BE2C (cell line): ENCODE results near the gene XRCC6.
A peak's percentile ranks its signal among the peaks of the same experiment; 100 is the strongest.
"Not testable (repeated sequence)": the region's sequence is repeated elsewhere in the genome, so short reads cannot be mapped to it uniquely, and the experiment has no call there.

Source experiments
- DNase-seq: peaks from one replicate; pipeline ENCODE4 v3.0.0-alpha.2; 2020
- H3K27me3 ChIP-seq: fragments of 250-450 bp; sonication (Bioruptor Pico); 2 replicates; pipeline ENCODE4 v1.5.1; 2020; ENCODE audit warnings: mild to moderate bottlenecking
- H3K36me3 ChIP-seq: fragments of 250-450 bp; sonication (Bioruptor Pico); 2 replicates; pipeline ENCODE4 v1.5.1; 2020; ENCODE audit warnings: mild to moderate bottlenecking
- H3K4me1 ChIP-seq: fragments of 250-450 bp; sonication (Bioruptor Pico); 2 replicates; pipeline ENCODE4 v1.5.1; 2020
- H3K4me3 ChIP-seq: 2 replicates; pipeline ENCODE4 v1.5.1; 2011; ENCODE audit warnings: low read depth, low read length
- H3K9me3 ChIP-seq: fragments of 250-450 bp; sonication (Bioruptor Pico); 2 replicates; pipeline ENCODE4 v1.5.1; 2020
- TF ChIP-seq, protein P1 (sequence below): IDR thresholded peaks from 2 replicates; pipeline ENCODE4 v1.5.1; 2012; ENCODE audit warnings: mild to moderate bottlenecking, low read depth, low read length

The XRCC6 gene

DNA sequence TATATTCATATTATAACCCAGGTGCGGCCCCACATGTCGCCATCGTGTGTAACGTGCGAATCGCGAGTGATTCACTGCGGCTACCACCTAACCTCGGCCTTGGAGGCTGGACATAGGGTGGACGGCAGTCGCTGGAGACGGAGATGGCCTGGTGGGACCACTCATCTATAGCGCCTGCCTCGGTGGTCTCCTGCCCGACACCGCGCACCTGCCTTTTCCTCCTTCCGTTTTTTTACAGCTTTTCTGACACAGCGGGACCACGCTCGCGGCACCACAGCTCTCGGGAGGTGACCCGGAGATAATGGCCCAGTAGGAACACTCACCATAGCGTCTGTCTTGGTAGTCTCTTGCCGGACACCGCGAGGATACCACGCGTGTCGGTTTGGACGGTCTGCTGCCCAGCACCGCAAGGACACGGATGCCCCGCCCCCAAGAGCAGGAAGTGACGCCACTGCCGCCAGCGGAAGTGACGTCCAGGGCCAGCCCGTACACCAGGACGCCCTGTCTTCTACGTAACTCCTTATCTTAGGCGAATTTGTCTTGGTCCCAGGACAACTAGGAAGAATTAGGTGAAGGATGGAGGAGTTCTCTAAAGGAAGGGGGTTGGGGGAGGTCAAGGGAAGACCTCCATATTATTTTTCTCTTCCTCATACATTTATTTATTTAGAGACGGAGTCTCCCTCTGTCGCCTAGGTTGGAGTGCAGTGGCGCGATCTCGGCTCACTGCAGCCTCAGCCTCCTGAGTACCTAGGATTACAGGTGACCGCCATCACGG lies 61.1 kb downstream of the XRCC6 start:
- Histone ChIP-seq H3K9me3 (no peaks in the 10 kb centered on the region), H3K4me1 (no peaks in the 10 kb centered on the region), H3K36me3 (peaks cover 43% of the 10 kb centered on the region), H3K27me3 (no peaks in the 10 kb centered on the region), H3K4me3 (peak overlapping the region; percentile 62)
- DNase-seq, result peak; percentile 85
- TF ChIP-seq, protein P1, sequence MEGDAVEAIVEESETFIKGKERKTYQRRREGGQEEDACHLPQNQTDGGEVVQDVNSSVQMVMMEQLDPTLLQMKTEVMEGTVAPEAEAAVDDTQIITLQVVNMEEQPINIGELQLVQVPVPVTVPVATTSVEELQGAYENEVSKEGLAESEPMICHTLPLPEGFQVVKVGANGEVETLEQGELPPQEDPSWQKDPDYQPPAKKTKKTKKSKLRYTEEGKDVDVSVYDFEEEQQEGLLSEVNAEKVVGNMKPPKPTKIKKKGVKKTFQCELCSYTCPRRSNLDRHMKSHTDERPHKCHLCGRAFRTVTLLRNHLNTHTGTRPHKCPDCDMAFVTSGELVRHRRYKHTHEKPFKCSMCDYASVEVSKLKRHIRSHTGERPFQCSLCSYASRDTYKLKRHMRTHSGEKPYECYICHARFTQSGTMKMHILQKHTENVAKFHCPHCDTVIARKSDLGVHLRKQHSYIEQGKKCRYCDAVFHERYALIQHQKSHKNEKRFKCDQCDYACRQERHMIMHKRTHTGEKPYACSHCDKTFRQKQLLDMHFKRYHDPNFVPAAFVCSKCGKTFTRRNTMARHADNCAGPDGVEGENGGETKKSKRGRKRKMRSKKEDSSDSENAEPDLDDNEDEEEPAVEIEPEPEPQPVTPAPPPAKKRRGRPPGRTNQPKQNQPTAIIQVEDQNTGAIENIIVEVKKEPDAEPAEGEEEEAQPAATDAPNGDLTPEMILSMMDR, result no peak

DNA sequence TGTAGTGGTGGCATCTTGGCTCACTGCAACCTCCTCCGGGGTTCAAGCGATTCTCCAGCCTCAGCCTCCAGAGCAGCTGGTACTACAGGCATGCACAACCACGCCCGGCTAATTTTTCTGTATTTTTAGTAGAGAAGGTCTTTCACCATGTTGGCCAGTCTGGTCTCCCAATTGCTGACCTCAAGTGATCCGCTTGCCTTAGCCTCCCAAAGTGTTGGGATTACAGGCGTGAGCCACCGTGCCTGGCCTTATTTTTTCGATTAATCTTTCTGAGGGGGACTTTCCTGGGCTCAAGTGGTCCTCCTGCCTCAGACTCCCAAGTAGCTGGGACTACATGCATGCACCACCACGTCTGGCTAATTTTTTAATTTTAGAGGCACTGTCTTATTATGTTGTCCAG lies 62.0 kb downstream of the XRCC6 start:
- peak overlapping the region; percentile 62 for H3K4me3 ChIP-seq
- H3K27me3 ChIP-seq, result no peaks in the 10 kb centered on the region
- TF ChIP-seq, protein P1, result no peak
- H3K9me3 ChIP-seq, result no peaks in the 10 kb centered on the region
- no peaks in the 10 kb centered on the region for H3K4me1 ChIP-seq
- no peak for DNase-seq
- peaks cover 35% of the 10 kb centered on the region for H3K36me3 ChIP-seq

DNA sequence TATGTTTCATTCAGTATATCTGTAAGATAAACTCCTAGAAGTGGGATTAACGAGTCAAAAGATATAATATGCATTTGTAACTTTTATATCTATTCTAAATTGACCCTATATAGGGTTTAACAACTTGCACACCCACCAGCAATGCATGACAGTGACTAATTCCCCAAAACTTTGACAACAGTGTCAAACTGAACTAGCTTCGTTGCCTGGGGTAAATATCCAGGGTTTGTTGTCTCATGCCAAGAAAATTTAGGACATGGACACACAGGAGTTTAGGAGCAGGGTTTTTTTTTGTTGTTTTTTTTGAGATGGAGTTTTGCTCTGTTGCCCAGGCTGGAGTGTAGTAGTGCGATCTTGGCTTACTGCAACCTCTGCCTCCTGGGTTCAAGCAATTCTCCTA lies 62.5 kb downstream of the XRCC6 start:
- no peak overlapping the region for H3K4me3 ChIP-seq
- no peaks in the 10 kb centered on the region for H3K27me3 ChIP-seq
- peaks cover 29% of the 10 kb centered on the region for H3K36me3 ChIP-seq
- no peak for DNase-seq
- no peaks in the 10 kb centered on the region for H3K9me3 ChIP-seq
- TF ChIP-seq, protein P1, result no peak
- no peaks in the 10 kb centered on the region for H3K4me1 ChIP-seq

DNA sequence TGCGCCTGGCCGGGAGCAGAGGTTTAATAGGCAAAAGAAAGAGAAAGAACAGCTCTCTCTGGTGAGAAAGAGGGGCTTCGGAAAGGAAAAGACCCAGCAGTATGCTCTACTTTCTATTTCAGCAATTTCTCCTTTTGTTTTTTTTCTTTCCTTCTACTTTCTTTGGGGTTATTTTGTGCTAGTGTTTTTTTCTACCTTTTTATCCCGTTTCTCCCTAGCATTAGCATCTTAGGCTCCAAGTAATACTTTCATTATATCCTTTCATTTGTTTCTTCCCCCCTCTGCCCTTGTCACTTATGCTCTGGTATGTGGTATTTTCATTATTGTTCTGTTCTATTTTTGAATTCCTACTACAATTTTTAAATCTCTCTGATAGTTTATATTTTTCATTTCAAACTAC lies 63.1 kb downstream of the XRCC6 start:
- Histone ChIP-seq H3K27me3 (no peaks in the 10 kb centered on the region), H3K36me3 (peaks cover 23% of the 10 kb centered on the region), H3K9me3 (no peaks in the 10 kb centered on the region), H3K4me3 (no peak overlapping the region), H3K4me1 (no peaks in the 10 kb centered on the region)
- TF ChIP-seq, protein P1, result no peak
- DNase-seq, result no peak

DNA sequence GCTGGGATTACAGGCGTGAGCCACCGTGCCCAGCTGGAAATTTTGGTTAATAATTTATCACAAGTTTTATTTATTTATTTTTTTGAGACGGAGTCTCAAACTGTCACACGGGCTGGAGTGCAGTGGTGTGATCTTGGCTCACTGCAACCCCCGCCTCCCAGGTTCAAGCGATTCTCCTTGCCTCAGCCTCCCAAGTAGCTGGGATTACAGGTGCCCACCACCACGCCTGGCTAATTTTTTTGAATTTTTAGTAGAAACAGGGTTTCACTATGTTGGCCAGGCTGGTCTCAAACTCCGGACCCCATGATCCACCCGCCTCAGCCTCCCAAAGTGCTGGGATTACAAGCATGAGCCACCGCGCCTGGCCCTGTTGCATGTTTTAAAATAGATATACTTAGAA lies 65.8 kb downstream of the XRCC6 start:
- H3K27me3 ChIP-seq, H3K36me3 ChIP-seq, H3K9me3 ChIP-seq, H3K4me1 ChIP-seq, DNase-seq: not testable (repeated sequence)
- peak overlapping the region; percentile 99 for H3K4me3 ChIP-seq

DNA sequence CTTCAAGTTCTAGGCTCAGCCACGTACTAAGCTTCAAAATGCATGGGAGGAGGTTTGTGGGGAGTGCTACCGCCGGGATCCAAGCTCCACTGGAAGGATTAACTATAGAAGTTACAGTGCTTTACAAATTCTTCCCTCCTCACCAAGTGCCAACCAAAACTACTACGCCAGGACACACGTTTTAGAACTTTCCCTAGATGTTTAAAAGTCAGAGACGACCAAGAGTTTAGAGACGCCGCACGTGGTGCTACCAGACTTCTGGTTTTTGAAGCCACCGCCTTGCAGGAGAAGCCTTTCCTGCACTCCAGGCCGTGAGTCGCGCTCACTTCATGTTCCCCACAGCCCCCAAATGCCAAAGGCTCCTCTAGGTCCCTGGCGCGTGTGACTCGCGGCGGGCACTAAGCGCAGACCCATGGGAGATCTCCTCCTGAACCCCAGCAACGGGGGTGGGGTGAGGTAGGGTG lies 66.8 kb downstream of the XRCC6 start:
- Histone ChIP-seq H3K9me3 (no peaks in the 10 kb centered on the region), H3K27me3 (no peaks in the 10 kb centered on the region), H3K4me3 (peak overlapping the region; percentile 99), H3K36me3 (peaks cover 2% of the 10 kb centered on the region), H3K4me1 (no peaks in the 10 kb centered on the region)
- TF ChIP-seq, protein P1, result no peak
- DNase-seq, result peak; percentile 36
